Testis (tissue), 2 donors: ENCODE measurements around the gene NPNT.

Experiments
- POLR2A ChIP-seq: fragments of 450-650 bp; IDR thresholded peaks from one replicate; pipeline ENCODE4 v1.6.1; 2017; ENCODE audit warnings: antibody characterized with exemption, mild to moderate bottlenecking, moderate library complexity
- TF ChIP-seq, protein P1 (sequence below), 3 experiments: fragments of 450-650 bp in 2 of 3; fragments of 200-600 bp in 1 of 3; sonication (generic) in 1 of 3; IDR thresholded peaks; one replicate each; pipeline ENCODE4 v1.5.1; 2016 to 2019; ENCODE audit warnings: antibody characterized with exemption in 3 of 3, mild to moderate bottlenecking in 2 of 3, moderate library complexity in 1 of 3

DNA sequence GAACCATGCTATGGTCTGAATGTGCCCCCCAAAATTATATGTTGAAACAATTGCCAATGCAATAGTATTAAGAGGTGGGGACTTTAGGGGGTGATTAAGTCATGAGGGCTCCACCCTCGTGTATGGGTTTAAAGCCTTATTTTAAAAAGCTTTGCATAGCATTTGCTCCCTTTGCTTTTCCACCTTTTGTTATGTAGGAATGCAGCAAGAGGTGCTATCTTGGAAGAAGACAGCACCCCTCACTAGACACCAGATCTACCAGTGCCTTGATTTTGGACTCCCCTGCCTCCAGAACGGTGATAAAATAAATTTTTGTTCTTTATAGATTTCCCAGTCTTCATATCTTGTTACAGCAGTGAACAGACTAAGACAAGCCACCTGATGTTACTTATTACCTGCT is 23.3 kb upstream of the NPNT start:
- TF ChIP-seq, protein P1, sequence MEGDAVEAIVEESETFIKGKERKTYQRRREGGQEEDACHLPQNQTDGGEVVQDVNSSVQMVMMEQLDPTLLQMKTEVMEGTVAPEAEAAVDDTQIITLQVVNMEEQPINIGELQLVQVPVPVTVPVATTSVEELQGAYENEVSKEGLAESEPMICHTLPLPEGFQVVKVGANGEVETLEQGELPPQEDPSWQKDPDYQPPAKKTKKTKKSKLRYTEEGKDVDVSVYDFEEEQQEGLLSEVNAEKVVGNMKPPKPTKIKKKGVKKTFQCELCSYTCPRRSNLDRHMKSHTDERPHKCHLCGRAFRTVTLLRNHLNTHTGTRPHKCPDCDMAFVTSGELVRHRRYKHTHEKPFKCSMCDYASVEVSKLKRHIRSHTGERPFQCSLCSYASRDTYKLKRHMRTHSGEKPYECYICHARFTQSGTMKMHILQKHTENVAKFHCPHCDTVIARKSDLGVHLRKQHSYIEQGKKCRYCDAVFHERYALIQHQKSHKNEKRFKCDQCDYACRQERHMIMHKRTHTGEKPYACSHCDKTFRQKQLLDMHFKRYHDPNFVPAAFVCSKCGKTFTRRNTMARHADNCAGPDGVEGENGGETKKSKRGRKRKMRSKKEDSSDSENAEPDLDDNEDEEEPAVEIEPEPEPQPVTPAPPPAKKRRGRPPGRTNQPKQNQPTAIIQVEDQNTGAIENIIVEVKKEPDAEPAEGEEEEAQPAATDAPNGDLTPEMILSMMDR (IDR thresholded peaks at IDR 0.05): no peak
- no peak for TF ChIP-seq POLR2A
